Measurements from ENCODE around the gene ARFIP2. TPM values are rescaled to one million over a fixed set of nuclear protein-coding genes. Genes with fewer than 3 reads are reported as not detected.

The ARFIP2 gene
- total RNA-seq, 1 experiment from 2014 or later, result 55.1 TPM

- no peak overlapping the region for H4K5ac ChIP-seq (ENCODE audit: insufficient read length, low read depth, low read length)
- H3K4me1 Mint-ChIP-seq, result no peaks in the 10 kb centered on the region
- H2BK12ac ChIP-seq (ENCODE audit: insufficient read length, low read depth, low read length), result no peak overlapping the region
- no peaks in the 10 kb centered on the region for H3K23me2 ChIP-seq (ENCODE audit: insufficient read length, low read depth, low read length, poor library complexity, severe bottlenecking)
- no peak for TF ChIP-seq CTCF (conservative IDR thresholded peaks at IDR 0.05)
- H3K79me2 ChIP-seq (ENCODE audit: insufficient read depth, low read length), result no peaks in the 10 kb centered on the region
- H2AFZ ChIP-seq (ENCODE audit: low read length), result no peak overlapping the region
- no peak overlapping the region for H3K18ac ChIP-seq (ENCODE audit: insufficient read length, low read depth, low read length)
- no peak overlapping the region for H3K14ac ChIP-seq (ENCODE audit: insufficient read depth, low read length)
- DNase-seq, result no peak
- H3K79me1 ChIP-seq (ENCODE audit: insufficient read depth, low read depth, low read length, poor library complexity, severe bottlenecking), result no peaks in the 10 kb centered on the region
- H4K91ac ChIP-seq (ENCODE audit: insufficient read length, low read depth, low read length), result no peak overlapping the region
- H3K9me3 ChIP-seq (ENCODE audit: control insufficient read depth, low read depth, low read length), result no peaks in the 10 kb centered on the region
- no peak overlapping the region for H3K4me3 Mint-ChIP-seq
- no peak overlapping the region for H3K9ac ChIP-seq (ENCODE audit: extremely low read depth, insufficient read length, low read length)
- H2BK20ac ChIP-seq (ENCODE audit: low read depth, low read length, poor library complexity, severe bottlenecking), result no peak overlapping the region
- H3K4me1 ChIP-seq (ENCODE audit: insufficient read depth, low read length), result no peaks in the 10 kb centered on the region
- H3K27me3 Mint-ChIP-seq (ENCODE audit: low read depth), result no peaks in the 10 kb centered on the region
- H3K23ac ChIP-seq (ENCODE audit: insufficient read length, low read depth, low read length), result no peak overlapping the region
- no peak overlapping the region for H2AK5ac ChIP-seq (ENCODE audit: insufficient read length, low read length)
- H3K56ac ChIP-seq (ENCODE audit: insufficient read length, low read depth, low read length), result no peak overlapping the region
- no peak overlapping the region for H3T11ph ChIP-seq (ENCODE audit: low read length)
- no peaks in the 10 kb centered on the region; a peak in 1 of 7 replicates for H3K36me3 Mint-ChIP-seq (ENCODE audit: insufficient read depth in 1 of 3, low read depth in 3 of 3)
- no CpG with 5 or more reads among the region's 3 CpGs for WGBS (ENCODE audit: extremely low coverage, insufficient read length, low lambda C conversion rate)
- H2BK15ac ChIP-seq (ENCODE audit: low read depth, low read length), result no peak overlapping the region
- H4K8ac ChIP-seq (replicated peaks; ENCODE audit: insufficient read length, low read depth, low read length), result no peak overlapping the region
- no peak overlapping the region for H3K4me2 ChIP-seq (ENCODE audit: insufficient read depth, insufficient read length, low read length)
- H3K27me3 ChIP-seq (ENCODE audit: insufficient read depth, low read length), result no peaks in the 10 kb centered on the region
- H2BK120ac ChIP-seq (ENCODE audit: low read depth, low read length, poor library complexity, severe bottlenecking), result no peak overlapping the region
- no peak overlapping the region for H3K27ac Mint-ChIP-seq
- H2BK5ac ChIP-seq (ENCODE audit: insufficient read length, low read length), result no peak overlapping the region
- H3K4ac ChIP-seq (ENCODE audit: low read depth, low read length), result no peak overlapping the region
- H4K20me1 ChIP-seq (ENCODE audit: control insufficient read depth, insufficient read depth, insufficient read length), result no peaks in the 10 kb centered on the region
- H3K9me3 Mint-ChIP-seq, result no peaks in the 10 kb centered on the region
- H3K27ac ChIP-seq (ENCODE audit: insufficient read length, low read depth, low read length), result no peak overlapping the region
Measured at GRCh38 chr11:6448574-6448973, 32.6 kb downstream of the ARFIP2 start.

Data from H9 (cell line).